GM21447 (cell line): ENCODE measurements around the gene TBC1D2B.
"Not testable (repeated sequence)": the region's sequence is repeated elsewhere in the genome, so short reads cannot be mapped to it uniquely, and the experiment has no call there.

Source experiments
- ATAC-seq: cut with Tn5 transposase; IDR thresholded peaks from one replicate; pipeline ENCODE4 v1.9.1; 2021; ENCODE audit not compliant: unreplicated experiment

TBC1D2B gene

GRCh38 chr15:77991658-77992201, 85.8 kb downstream of the TBC1D2B start:
- not testable (repeated sequence) for ATAC-seq

GRCh38 chr15:77991029-77991406, 86.5 kb downstream of the TBC1D2B start:
- ATAC-seq: no peak

GRCh38 chr15:77989296-77990143, 88.0 kb downstream of the TBC1D2B start:
- no peak for ATAC-seq

GRCh38 chr15:77988347-77989295, 88.9 kb downstream of the TBC1D2B start:
- ATAC-seq: no peak

- ATAC-seq: not testable (repeated sequence)
Measured at GRCh38 chr15:77987765-77988136, 89.8 kb downstream of the TBC1D2B start.

- no peak for ATAC-seq
Measured at GRCh38 chr15:77986891-77987764, 90.4 kb downstream of the TBC1D2B start.

- no peak for ATAC-seq
Measured at GRCh38 chr15:77985931-77986480, 91.5 kb downstream of the TBC1D2B start.

GRCh38 chr15:77985031-77985930, 92.2 kb downstream of the TBC1D2B start:
- ATAC-seq: no peak

GRCh38 chr15:77984446-77984861, 93.1 kb downstream of the TBC1D2B start:
- no peak for ATAC-seq

GRCh38 chr15:77983708-77984445, 93.6 kb downstream of the TBC1D2B start:
- ATAC-seq: no peak

GRCh38 chr15:77983091-77983707, 94.3 kb downstream of the TBC1D2B start:
- ATAC-seq: no peak

GRCh38 chr15:77982127-77982490, 95.4 kb downstream of the TBC1D2B start:
- no peak for ATAC-seq

- ATAC-seq: no peak
Measured at GRCh38 chr15:77981281-77982126, 96.0 kb downstream of the TBC1D2B start.

GRCh38 chr15:77980674-77981073, 96.8 kb downstream of the TBC1D2B start:
- ATAC-seq: not testable (repeated sequence)

GRCh38 chr15:77980098-77980497, 97.4 kb downstream of the TBC1D2B start:
- ATAC-seq: no peak

GRCh38 chr15:77979157-77979556, 98.4 kb downstream of the TBC1D2B start:
- not testable (repeated sequence) for ATAC-seq

- ATAC-seq: not testable (repeated sequence)
Measured at GRCh38 chr15:77978759-77979145, 98.8 kb downstream of the TBC1D2B start.
